HEK293 (cell line): ENCODE measurements around the gene CYP24A1.

Experiments
- CTCF ChIA-PET: fragments of 350-600 bp; formaldehyde crosslinking; extraction: SDS; loops from one replicate; lab custom pipeline; 2021; ENCODE audit warnings: antibody characterized with exemption; lab: Yijun Ruan, JAX
- POLR2A ChIA-PET: fragments of 300-600 bp; formaldehyde crosslinking; extraction: SDS; loops from one replicate; lab custom pipeline; 2020; ENCODE audit warnings: antibody characterized with exemption, inconsistent platforms; lab: Yijun Ruan, JAX
- H3K27ac ChIP-seq: fragments of 200-500 bp; sonication (Bioruptor generic); 2 replicates; pipeline ENCODE4 v1.5.1; 2014; ENCODE audit warnings: low read depth, low read length, control low read depth, inconsistent platforms; ENCODE audit errors: extremely low read depth
- H3K36me3 ChIP-seq, 2 experiments: fragments of 200-500 bp in 1 of 2; sonication (Bioruptor generic) in 1 of 2; 1 replicate in 1 of 2; 2 replicates in 1 of 2; pipeline ENCODE4 v1.5.1; 2014 to 2017; ENCODE audit warnings: inconsistent platforms in 2 of 2, low read length in 2 of 2; ENCODE audit not compliant: control insufficient read depth in 2 of 2, insufficient read depth in 1 of 2
- H3K4me1 ChIP-seq: fragments of 200-500 bp; sonication (Bioruptor generic); 2 replicates; pipeline ENCODE4 v1.5.1; 2014; ENCODE audit warnings: mild to moderate bottlenecking, low read length, inconsistent platforms; ENCODE audit not compliant: control insufficient read depth, insufficient read depth
- H3K4me3 ChIP-seq: 2 replicates; pipeline ENCODE4 v1.5.1; 2011; ENCODE audit warnings: low read depth, mild to moderate bottlenecking, control low read depth, low read length, moderate library complexity
- H3K9me3 ChIP-seq: fragments of 200-500 bp; sonication (Bioruptor generic); 2 replicates; pipeline ENCODE4 v1.5.1; 2014; ENCODE audit warnings: low read depth, low read length, inconsistent platforms; ENCODE audit not compliant: control insufficient read depth, insufficient read depth
- BCL11B ChIP-seq: fragments of 450-650 bp; formaldehyde crosslinking; IDR thresholded peaks from 2 replicates; pipeline ENCODE4 v1.5.1; 2016; ENCODE audit warnings: low read depth, missing biosample characterization, missing genetic modification characterization
- CTCF ChIP-seq: fragments of 450-650 bp; formaldehyde crosslinking; IDR thresholded peaks from 2 replicates; pipeline ENCODE4 v1.5.1; 2016; ENCODE audit warnings: missing biosample characterization, missing genetic modification characterization
- GLI2 ChIP-seq: fragments of 450-650 bp; formaldehyde crosslinking; IDR thresholded peaks from 2 replicates; pipeline ENCODE4; 2017; ENCODE audit warnings: missing biosample characterization, missing genetic modification characterization, low read depth, borderline replicate concordance
- INSM2 ChIP-seq: fragments of 450-650 bp; formaldehyde crosslinking; IDR thresholded peaks from 2 replicates; pipeline ENCODE4 v1.5.1; 2016; ENCODE audit warnings: missing biosample characterization, missing genetic modification characterization
- KLF16 ChIP-seq: fragments of 450-650 bp; formaldehyde crosslinking; IDR thresholded peaks from 2 replicates; pipeline ENCODE4 v1.5.1; 2017; ENCODE audit warnings: missing biosample characterization, missing genetic modification characterization
- KLF17 ChIP-seq: fragments of 450-650 bp; formaldehyde crosslinking; IDR thresholded peaks from 2 replicates; pipeline ENCODE4 v1.5.1; 2016; ENCODE audit warnings: missing biosample characterization, missing genetic modification characterization
- KLF7 ChIP-seq: fragments of 450-650 bp; formaldehyde crosslinking; IDR thresholded peaks from 2 replicates; pipeline ENCODE4 v1.5.1; 2016; ENCODE audit warnings: missing biosample characterization, missing genetic modification characterization, borderline replicate concordance
- MEIS1 ChIP-seq: sonication (generic); formaldehyde crosslinking; IDR thresholded peaks from 2 replicates; pipeline ENCODE4 v1.8.1; 2022; ENCODE audit warnings: missing genetic modification reagents, mild to moderate bottlenecking, borderline replicate concordance
- PRDM1 ChIP-seq: fragments of 450-650 bp; formaldehyde crosslinking; IDR thresholded peaks from 2 replicates; pipeline ENCODE4; 2016; ENCODE audit warnings: missing biosample characterization, missing genetic modification characterization
- WT1 ChIP-seq: fragments of 450-650 bp; formaldehyde crosslinking; IDR thresholded peaks from 2 replicates; pipeline ENCODE4 v1.5.1; 2016; ENCODE audit warnings: missing biosample characterization, missing genetic modification characterization
- ZBTB26 ChIP-seq: fragments of 450-650 bp; formaldehyde crosslinking; optimal IDR thresholded peaks from 2 replicates; pipeline ENCODE3; 2016; ENCODE audit warnings: missing biosample characterization, mild to moderate bottlenecking, missing genetic modification characterization
- ZEB2 ChIP-seq: fragments of 450-650 bp; formaldehyde crosslinking; IDR thresholded peaks from 2 replicates; pipeline ENCODE4 v1.5.1; 2016; ENCODE audit warnings: missing biosample characterization, missing genetic modification characterization
- ZFP69B ChIP-seq: fragments of 450-650 bp; formaldehyde crosslinking; IDR thresholded peaks from 2 replicates; pipeline ENCODE4 v1.5.1; 2016; ENCODE audit warnings: missing biosample characterization, missing genetic modification characterization
- ZNF175 ChIP-seq: fragments of 450-650 bp; formaldehyde crosslinking; IDR thresholded peaks from 2 replicates; pipeline ENCODE4 v1.5.1; 2016; ENCODE audit warnings: missing biosample characterization, missing genetic modification characterization
- ZNF19 ChIP-seq: fragments of 450-650 bp; formaldehyde crosslinking; IDR thresholded peaks from 2 replicates; pipeline ENCODE4; 2016; ENCODE audit warnings: missing biosample characterization, missing genetic modification characterization, low read depth
- ZNF23 ChIP-seq: fragments of 450-650 bp; formaldehyde crosslinking; IDR thresholded peaks from 2 replicates; pipeline ENCODE4 v1.5.1; 2016; ENCODE audit warnings: missing biosample characterization, missing genetic modification characterization, borderline replicate concordance
- ZNF248 ChIP-seq: fragments of 450-650 bp; formaldehyde crosslinking; IDR thresholded peaks from 2 replicates; pipeline ENCODE4 v1.5.1; 2017; ENCODE audit warnings: missing biosample characterization, missing genetic modification characterization
- ZNF37A ChIP-seq: fragments of 450-650 bp; IDR thresholded peaks from 2 replicates; pipeline ENCODE4 v1.5.1; 2018; ENCODE audit warnings: missing biosample characterization, missing genetic modification characterization
- ZNF423 ChIP-seq: fragments of 450-650 bp; formaldehyde crosslinking; IDR thresholded peaks from 2 replicates; pipeline ENCODE4 v1.5.1; 2016; ENCODE audit warnings: missing biosample characterization, missing genetic modification characterization
- ZNF510 ChIP-seq: fragments of 450-650 bp; formaldehyde crosslinking; IDR thresholded peaks from 2 replicates; pipeline ENCODE4 v1.5.1; 2018; ENCODE audit warnings: mild to moderate bottlenecking, missing genetic modification characterization, missing biosample characterization; ENCODE audit not compliant: insufficient replicate concordance
- ZNF514 ChIP-seq: fragments of 450-650 bp; formaldehyde crosslinking; IDR thresholded peaks from 2 replicates; pipeline ENCODE4 v1.5.1; 2016; ENCODE audit warnings: missing biosample characterization, missing genetic modification characterization
- ZNF530 ChIP-seq: fragments of 450-650 bp; formaldehyde crosslinking; IDR thresholded peaks from 2 replicates; pipeline ENCODE4 v1.5.1; 2016; ENCODE audit warnings: low read depth, missing biosample characterization, missing genetic modification characterization
- ZNF621 ChIP-seq: fragments of 450-650 bp; formaldehyde crosslinking; IDR thresholded peaks from 2 replicates; pipeline ENCODE4 v1.5.1; 2017; ENCODE audit warnings: missing biosample characterization, missing genetic modification characterization
- ZNF623 ChIP-seq: fragments of 450-650 bp; formaldehyde crosslinking; IDR thresholded peaks from 2 replicates; pipeline ENCODE4 v1.5.1; 2016; ENCODE audit warnings: missing biosample characterization, missing genetic modification characterization
- ZNF624 ChIP-seq: fragments of 450-650 bp; formaldehyde crosslinking; IDR thresholded peaks from 2 replicates; pipeline ENCODE4 v1.5.1; 2017; ENCODE audit warnings: missing biosample characterization, missing genetic modification characterization
- ZNF677 ChIP-seq: fragments of 450-650 bp; IDR thresholded peaks from 2 replicates; pipeline ENCODE4 v1.5.0; 2018; ENCODE audit warnings: missing biosample characterization, mild to moderate bottlenecking, missing genetic modification characterization, moderate library complexity
- ZNF692 ChIP-seq: fragments of 450-650 bp; formaldehyde crosslinking; IDR thresholded peaks from 2 replicates; pipeline ENCODE4 v1.5.1; 2016; ENCODE audit warnings: missing biosample characterization, missing genetic modification characterization
- ZNF776 ChIP-seq: fragments of 450-650 bp; formaldehyde crosslinking; IDR thresholded peaks from 2 replicates; pipeline ENCODE4 v1.5.0; 2017; ENCODE audit warnings: missing biosample characterization, missing genetic modification characterization, borderline replicate concordance
- ZNF785 ChIP-seq: fragments of 450-650 bp; formaldehyde crosslinking; IDR thresholded peaks from 2 replicates; pipeline ENCODE4 v1.5.1; 2016; ENCODE audit warnings: missing biosample characterization, missing genetic modification characterization
- ZSCAN16 ChIP-seq: fragments of 450-650 bp; formaldehyde crosslinking; IDR thresholded peaks from 2 replicates; pipeline ENCODE4 v1.5.1; 2016; ENCODE audit warnings: missing biosample characterization, missing genetic modification characterization
- ZSCAN30 ChIP-seq: fragments of 450-650 bp; IDR thresholded peaks from 2 replicates; pipeline ENCODE4 v1.5.1; 2018; ENCODE audit warnings: missing biosample characterization, mild to moderate bottlenecking, missing genetic modification characterization, moderate library complexity

The CYP24A1 gene

GRCh38 chr20:54180931-54181330 lies 7.1 kb upstream of the CYP24A1 start (continued):
- TF ChIP-seq CTCF: no peak

GRCh38 chr20:54179946-54180345 lies 6.2 kb upstream of the CYP24A1 start:
- ChIA-PET POLR2A (no interaction called here), CTCF (interaction anchor here (1.4 to 6.0 kb wide), 2 partner anchors 20 to 77 kb away, joined by 12 to 23 read pairs; no protein-coding TSS in a partner anchor)
- no peak overlapping the region for H3K27ac ChIP-seq
- TF ChIP-seq MEIS1 (CRISPR knock-in tag) (no peak), ZNF248 (tag by site-specific recombination) (no peak), ZNF175 (tag by site-specific recombination) (no peak), ZNF37A (tag by site-specific recombination) (no peak), BCL11B (tag by site-specific recombination) (no peak), PRDM1 (tag by site-specific recombination) (no peak), ZSCAN16 (no peak), ZNF692 (tag by site-specific recombination) (no peak), WT1 (tag by site-specific recombination) (no peak), ZNF23 (no peak), ZBTB26 (no peak), ZSCAN30 (no peak), ZNF514 (tag by site-specific recombination) (no peak), ZNF510 (tag by site-specific recombination) (no peak), ZFP69B (no peak), ZNF776 (no peak), ZNF530 (tag by site-specific recombination) (no peak)
- TF ChIP-seq, all 188 proteins: peak for 0
- Histone ChIP-seq H3K36me3 (no peaks in the 10 kb centered on the region), H3K4me1 (no peaks in the 10 kb centered on the region), H3K9me3 (no peaks in the 10 kb centered on the region), H3K4me3 (no peak overlapping the region)

GRCh38 chr20:54178256-54178655 lies 4.5 kb upstream of the CYP24A1 start:
- Histone ChIP-seq H3K36me3 (no peaks in the 10 kb centered on the region), H3K4me3 (no peak overlapping the region), H3K4me1 (no peaks in the 10 kb centered on the region), H3K9me3 (no peaks in the 10 kb centered on the region), H3K27ac (no peak overlapping the region)
- ChIA-PET POLR2A (no interaction called here), CTCF (interaction anchor here (1.4 kb wide), 1 partner anchor 74 kb away, joined by 3 read pairs; no protein-coding TSS in a partner anchor)
- TF ChIP-seq ZNF624 (no peak), ZNF623 (tag by site-specific recombination) (no peak), ZNF785 (tag by site-specific recombination) (no peak), ZNF677 (tag by site-specific recombination) (no peak), KLF7 (tag by site-specific recombination) (no peak), ZNF423 (no peak), ZNF19 (tag by site-specific recombination) (no peak), GLI2 (tag by site-specific recombination) (no peak), INSM2 (tag by site-specific recombination) (no peak), KLF17 (tag by site-specific recombination) (no peak), ZEB2 (tag by site-specific recombination) (no peak), ZNF621 (tag by site-specific recombination) (no peak), KLF16 (tag by site-specific recombination) (no peak)
